ENCODE data around the gene WDFY3. TPM values are rescaled to one million over a fixed set of nuclear protein-coding genes. Genes with fewer than 3 reads are reported as not detected.

Gene WDFY3
- total RNA-seq, 1 experiment from 2014 or later: 39.9 TPM

DNA sequence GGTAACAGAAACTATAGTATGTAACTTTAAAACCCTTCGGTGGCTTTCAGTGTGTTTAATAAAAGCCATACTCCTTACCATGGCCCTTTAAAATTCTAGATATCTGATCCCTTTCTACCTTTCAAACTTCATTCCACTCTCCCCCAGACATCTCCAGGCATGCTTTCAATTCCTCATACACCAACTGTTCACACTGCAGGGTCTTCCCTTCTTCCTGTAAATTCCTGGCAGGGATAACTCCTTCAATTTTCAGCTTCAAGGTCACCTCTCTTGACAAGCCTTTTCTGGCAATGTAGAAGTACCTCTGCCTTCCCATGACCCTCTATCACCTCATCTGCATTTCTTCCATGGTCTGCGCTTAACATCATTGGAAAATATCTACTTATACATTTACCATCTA is 60.8 kb downstream of the WDFY3 start:
- DNase-seq (ENCODE audit: low read depth, low spot score) (no peak), ATAC-seq (no peak)
- Histone ChIP-seq H4K20me1 (ENCODE audit: insufficient read depth) (no peaks in the 10 kb centered on the region), H3K27ac (ENCODE audit: low read depth, low read length) (no peak overlapping the region), H3K4me1 (ENCODE audit: control insufficient read depth in 1 of 2, insufficient read depth in 2 of 2, low read length in 2 of 2) (no peaks in the 10 kb centered on the region), H3K36me3 (ENCODE audit: control insufficient read depth in 1 of 2, insufficient read depth in 2 of 2, low read length in 2 of 2) (no peaks in the 10 kb centered on the region), H3K27me3 (ENCODE audit: insufficient read depth, low read length) (no peaks in the 10 kb centered on the region), H3K9me2 (ENCODE audit: insufficient read depth) (no peaks in the 10 kb centered on the region), H3K4me3 (replicated peaks in 1 of 2; ENCODE audit: low read depth in 1 of 2, low read length in 2 of 2) (no peak overlapping the region), H3K79me2 (ENCODE audit: insufficient read depth, low read length) (no peaks in the 10 kb centered on the region), H2AFZ (ENCODE audit: low read depth, low read length, poor library complexity, severe bottlenecking) (no peak overlapping the region), H3K4me2 (ENCODE audit: low read length) (no peak overlapping the region), H3K9ac (ENCODE audit: low read length) (no peak overlapping the region), H3K9me3 (ENCODE audit: control insufficient read depth in 1 of 2, insufficient read depth in 1 of 2, low read depth in 1 of 2, low read length in 2 of 2) (no peaks in the 10 kb centered on the region)
- ChIA-PET RAD21 (ENCODE audit: low non-redundant PET in 1 of 2, low total read pairs in 2 of 2, uncharacterized antibody in 2 of 2, unreplicated experiment in 2 of 2) (no interaction called here), POLR2A (no interaction called here), CTCF (no interaction called here)
- no peak for TF ChIP-seq ZFX (IDR thresholded peaks at IDR 0.05)
- TF ChIP-seq POLR2A (IDR thresholded peaks at IDR 0.05; ENCODE audit: borderline replicate concordance, extremely low read depth, insufficient read depth, insufficient read length): no peak
- BruUV-seq (replicated peaks): no TSS peak
- intact Hi-C loops (cut with micrococcal nuclease): no loop called here

DNA sequence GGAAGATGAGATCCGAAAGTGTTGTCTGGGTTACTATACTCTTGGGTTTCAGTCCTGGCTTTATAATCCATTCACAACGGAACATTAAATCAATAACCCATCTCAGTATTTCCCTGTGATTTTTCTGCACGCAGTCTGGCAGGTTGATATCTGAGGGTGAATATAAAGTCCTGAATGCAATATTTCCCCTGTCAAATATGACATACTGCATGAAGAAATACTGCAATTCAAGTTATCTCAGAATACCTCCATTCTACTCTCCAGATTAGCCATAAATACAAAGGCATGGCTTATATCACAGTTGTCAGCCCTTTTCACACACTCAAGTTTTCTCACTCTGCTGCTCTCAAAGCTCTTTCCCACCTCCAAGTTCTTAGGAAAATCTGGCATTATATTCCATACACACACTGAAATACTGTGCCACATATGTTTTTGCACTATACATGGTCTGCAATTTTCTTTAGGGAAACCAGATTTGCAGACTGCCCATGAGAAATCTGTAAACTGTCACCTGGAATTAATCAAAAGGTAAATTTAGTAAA is 64.7 kb downstream of the WDFY3 start:
- intact Hi-C loops (cut with micrococcal nuclease): no loop called here
- no peak overlapping the region for H2AFZ ChIP-seq (ENCODE audit: low read depth, low read length, poor library complexity, severe bottlenecking)
- H3K79me2 ChIP-seq (ENCODE audit: insufficient read depth, low read length): no peaks in the 10 kb centered on the region; the same call in 1 of the 2 replicates

More for the DNA sequence above, 64.7 kb downstream of the WDFY3 start:
- Histone ChIP-seq H3K9me3 (ENCODE audit: control insufficient read depth in 1 of 2, insufficient read depth in 1 of 2, low read depth in 1 of 2, low read length in 2 of 2) (no peaks in the 10 kb centered on the region), H3K27ac (ENCODE audit: low read depth, low read length) (no peak overlapping the region), H3K4me2 (ENCODE audit: low read length) (no peak overlapping the region), H3K4me3 (replicated peaks in 1 of 2; ENCODE audit: low read depth in 1 of 2, low read length in 2 of 2) (no peak overlapping the region), H3K9ac (ENCODE audit: low read length) (no peak overlapping the region), H3K4me1 (ENCODE audit: control insufficient read depth in 1 of 2, insufficient read depth in 2 of 2, low read length in 2 of 2) (no peaks in the 10 kb centered on the region), H3K9me2 (ENCODE audit: insufficient read depth) (no peaks in the 10 kb centered on the region), H4K20me1 (ENCODE audit: insufficient read depth) (no peaks in the 10 kb centered on the region), H3K27me3 (ENCODE audit: insufficient read depth, low read length) (no peaks in the 10 kb centered on the region), H3K36me3 (ENCODE audit: control insufficient read depth in 1 of 2, insufficient read depth in 2 of 2, low read length in 2 of 2) (no peaks in the 10 kb centered on the region)
- CTCF ChIA-PET: no interaction called here
- DNase-seq (ENCODE audit: low read depth, low spot score) (no peak), ATAC-seq (no peak)
- POLR2A ChIA-PET: no interaction called here
- no peak for TF ChIP-seq TCF7L2 (IDR thresholded peaks at IDR 0.05; ENCODE audit: borderline replicate concordance, extremely low read depth, insufficient read depth, insufficient read length)
- no peak for TF ChIP-seq ZFX (IDR thresholded peaks at IDR 0.05)
- no peak for TF ChIP-seq YY1 (IDR thresholded peaks at IDR 0.05; ENCODE audit: extremely low read depth, insufficient replicate concordance, low read depth, low read length)
- no peak for TF ChIP-seq JUND (IDR thresholded peaks at IDR 0.05)
- TF ChIP-seq, protein P1, sequence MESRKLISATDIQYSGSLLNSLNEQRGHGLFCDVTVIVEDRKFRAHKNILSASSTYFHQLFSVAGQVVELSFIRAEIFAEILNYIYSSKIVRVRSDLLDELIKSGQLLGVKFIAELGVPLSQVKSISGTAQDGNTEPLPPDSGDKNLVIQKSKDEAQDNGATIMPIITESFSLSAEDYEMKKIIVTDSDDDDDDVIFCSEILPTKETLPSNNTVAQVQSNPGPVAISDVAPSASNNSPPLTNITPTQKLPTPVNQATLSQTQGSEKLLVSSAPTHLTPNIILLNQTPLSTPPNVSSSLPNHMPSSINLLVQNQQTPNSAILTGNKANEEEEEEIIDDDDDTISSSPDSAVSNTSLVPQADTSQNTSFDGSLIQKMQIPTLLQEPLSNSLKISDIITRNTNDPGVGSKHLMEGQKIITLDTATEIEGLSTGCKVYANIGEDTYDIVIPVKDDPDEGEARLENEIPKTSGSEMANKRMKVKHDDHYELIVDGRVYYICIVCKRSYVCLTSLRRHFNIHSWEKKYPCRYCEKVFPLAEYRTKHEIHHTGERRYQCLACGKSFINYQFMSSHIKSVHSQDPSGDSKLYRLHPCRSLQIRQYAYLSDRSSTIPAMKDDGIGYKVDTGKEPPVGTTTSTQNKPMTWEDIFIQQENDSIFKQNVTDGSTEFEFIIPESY (IDR thresholded peaks at IDR 0.05; ENCODE audit: extremely low read depth, insufficient replicate concordance, low read length): no peak
- no peak for TF ChIP-seq FOSL1 (IDR thresholded peaks at IDR 0.05; ENCODE audit: low read depth)
- no peak for TF ChIP-seq EZH2phosphoT487 (IDR thresholded peaks at IDR 0.05; ENCODE audit: borderline replicate concordance)
- TF ChIP-seq, protein P2, sequence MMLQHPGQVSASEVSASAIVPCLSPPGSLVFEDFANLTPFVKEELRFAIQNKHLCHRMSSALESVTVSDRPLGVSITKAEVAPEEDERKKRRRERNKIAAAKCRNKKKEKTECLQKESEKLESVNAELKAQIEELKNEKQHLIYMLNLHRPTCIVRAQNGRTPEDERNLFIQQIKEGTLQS (IDR thresholded peaks at IDR 0.05): no peak
- TF ChIP-seq SP1 (IDR thresholded peaks at IDR 0.05; ENCODE audit: low read depth): no peak
- no peak for TF ChIP-seq POLR2A (IDR thresholded peaks at IDR 0.05; ENCODE audit: borderline replicate concordance, extremely low read depth, insufficient read depth, insufficient read length)
- TF ChIP-seq CEBPB (IDR thresholded peaks at IDR 0.05; ENCODE audit: low read depth): no peak
- no peak for TF ChIP-seq POLR2AphosphoS5 (IDR thresholded peaks at IDR 0.05; ENCODE audit: low read depth, low read length)
- no peak for TF ChIP-seq RAD21 (IDR thresholded peaks at IDR 0.05; ENCODE audit: low read depth)
- no peak for TF ChIP-seq SIN3A (IDR thresholded peaks at IDR 0.05; ENCODE audit: low read depth)
- no peak for TF ChIP-seq EGR1 (IDR thresholded peaks at IDR 0.05; ENCODE audit: low read depth)
- RAD21 ChIA-PET (ENCODE audit: low non-redundant PET in 1 of 2, low total read pairs in 2 of 2, uncharacterized antibody in 2 of 2, unreplicated experiment in 2 of 2): no interaction called here
- no TSS peak for BruUV-seq (replicated peaks)

Measured in HCT116 (cell line).